Chondrocyte (in vitro differentiated cells): ENCODE data around the gene IL17B. TPM values are rescaled to one million over a fixed set of nuclear protein-coding genes. Genes with fewer than 3 reads are reported as not detected.

Experiments
- DNase-seq: peaks from one replicate; pipeline ENCODE4 v3.0.0; 2021; ENCODE audit warnings: mixed read lengths, low spot score
- H3K27ac Mint-ChIP-seq: one replicate; pipeline ENCODE4 v1.8.0; 2021; ENCODE audit warnings: mild to moderate bottlenecking, moderate library complexity, mixed read lengths; ENCODE audit not compliant: unreplicated experiment
- H3K27me3 Mint-ChIP-seq: 2 replicates; pipeline ENCODE4 v1.8.0; 2021; ENCODE audit warnings: low read depth, mixed read lengths
- H3K36me3 Mint-ChIP-seq: 2 replicates; pipeline ENCODE4 v1.8.0; 2021; ENCODE audit warnings: low read depth, mixed read lengths
- H3K4me1 Mint-ChIP-seq: 2 replicates; pipeline ENCODE4 v1.8.0; 2021; ENCODE audit warnings: low read depth, mild to moderate bottlenecking, mixed read lengths
- H3K4me3 Mint-ChIP-seq: one replicate; pipeline ENCODE4 v1.8.0; 2021; ENCODE audit warnings: mild to moderate bottlenecking, moderate library complexity, mixed read lengths; ENCODE audit not compliant: unreplicated experiment
- H3K9me3 Mint-ChIP-seq: 2 replicates; pipeline ENCODE4 v1.8.0; 2021; ENCODE audit warnings: low read depth, mixed read lengths
- total RNA-seq: library from RNA; stranded (reverse); gene quantifications from 3 replicates; pipeline ENCODE4 v1.2.1, GENCODE V29; 2021
- TF ChIP-seq, protein P1 (sequence below): fragments of 200-600 bp; sonication (generic); IDR thresholded peaks from 2 replicates; pipeline ENCODE4 v1.5.0; 2021; ENCODE audit warnings: antibody characterized with exemption, mild to moderate bottlenecking, moderate library complexity

IL17B gene
- total RNA-seq, 1 donor from 2014 or later: 4.6 TPM

DNA sequence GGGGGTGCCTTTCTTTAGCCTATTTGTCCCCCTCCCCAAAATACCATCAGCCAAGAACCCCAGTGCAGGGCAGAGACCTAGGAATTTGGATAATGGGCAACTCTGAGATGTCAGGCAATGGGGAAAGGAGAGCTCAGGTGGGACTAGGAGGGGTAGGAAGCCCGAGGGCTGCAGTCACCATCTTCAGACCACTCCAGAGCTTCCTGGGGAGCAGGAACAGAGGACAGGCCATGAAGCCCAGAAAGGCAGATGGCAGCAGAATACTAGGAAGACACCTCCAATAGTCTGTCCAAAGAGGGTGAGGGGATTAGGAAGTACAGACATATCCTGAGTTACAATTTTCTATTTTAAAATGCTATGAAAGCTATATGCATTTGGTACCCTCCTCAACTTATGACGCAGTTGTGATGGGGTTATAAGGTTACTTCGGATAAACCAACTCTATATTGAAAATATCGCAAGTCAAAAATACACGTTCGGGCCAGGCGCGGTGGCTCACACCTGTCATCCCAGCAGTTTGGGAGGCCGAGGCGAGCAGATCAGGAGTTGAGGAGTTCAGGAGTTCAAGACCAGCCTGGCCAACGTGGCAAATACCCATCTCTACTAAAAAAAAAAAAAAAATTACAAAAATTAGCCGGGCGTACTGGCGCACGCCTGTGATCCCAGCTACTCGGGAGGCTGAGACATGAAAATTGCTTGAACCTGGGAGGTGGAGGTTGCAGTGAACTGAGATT lies 34.6 kb upstream of the IL17B start:
- peaks cover 75% of the 10 kb centered on the region for H3K36me3 Mint-ChIP-seq
- H3K4me3 Mint-ChIP-seq: peak overlapping the region; percentile 100
- H3K9me3 Mint-ChIP-seq: no peaks in the 10 kb centered on the region
- H3K27ac Mint-ChIP-seq: peak overlapping the region; percentile 96
- no peaks in the 10 kb centered on the region for H3K27me3 Mint-ChIP-seq
- peaks cover 91% of the 10 kb centered on the region for H3K4me1 Mint-ChIP-seq
- TF ChIP-seq, protein P1, sequence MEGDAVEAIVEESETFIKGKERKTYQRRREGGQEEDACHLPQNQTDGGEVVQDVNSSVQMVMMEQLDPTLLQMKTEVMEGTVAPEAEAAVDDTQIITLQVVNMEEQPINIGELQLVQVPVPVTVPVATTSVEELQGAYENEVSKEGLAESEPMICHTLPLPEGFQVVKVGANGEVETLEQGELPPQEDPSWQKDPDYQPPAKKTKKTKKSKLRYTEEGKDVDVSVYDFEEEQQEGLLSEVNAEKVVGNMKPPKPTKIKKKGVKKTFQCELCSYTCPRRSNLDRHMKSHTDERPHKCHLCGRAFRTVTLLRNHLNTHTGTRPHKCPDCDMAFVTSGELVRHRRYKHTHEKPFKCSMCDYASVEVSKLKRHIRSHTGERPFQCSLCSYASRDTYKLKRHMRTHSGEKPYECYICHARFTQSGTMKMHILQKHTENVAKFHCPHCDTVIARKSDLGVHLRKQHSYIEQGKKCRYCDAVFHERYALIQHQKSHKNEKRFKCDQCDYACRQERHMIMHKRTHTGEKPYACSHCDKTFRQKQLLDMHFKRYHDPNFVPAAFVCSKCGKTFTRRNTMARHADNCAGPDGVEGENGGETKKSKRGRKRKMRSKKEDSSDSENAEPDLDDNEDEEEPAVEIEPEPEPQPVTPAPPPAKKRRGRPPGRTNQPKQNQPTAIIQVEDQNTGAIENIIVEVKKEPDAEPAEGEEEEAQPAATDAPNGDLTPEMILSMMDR: no peak
- DNase-seq: no peak

DNA sequence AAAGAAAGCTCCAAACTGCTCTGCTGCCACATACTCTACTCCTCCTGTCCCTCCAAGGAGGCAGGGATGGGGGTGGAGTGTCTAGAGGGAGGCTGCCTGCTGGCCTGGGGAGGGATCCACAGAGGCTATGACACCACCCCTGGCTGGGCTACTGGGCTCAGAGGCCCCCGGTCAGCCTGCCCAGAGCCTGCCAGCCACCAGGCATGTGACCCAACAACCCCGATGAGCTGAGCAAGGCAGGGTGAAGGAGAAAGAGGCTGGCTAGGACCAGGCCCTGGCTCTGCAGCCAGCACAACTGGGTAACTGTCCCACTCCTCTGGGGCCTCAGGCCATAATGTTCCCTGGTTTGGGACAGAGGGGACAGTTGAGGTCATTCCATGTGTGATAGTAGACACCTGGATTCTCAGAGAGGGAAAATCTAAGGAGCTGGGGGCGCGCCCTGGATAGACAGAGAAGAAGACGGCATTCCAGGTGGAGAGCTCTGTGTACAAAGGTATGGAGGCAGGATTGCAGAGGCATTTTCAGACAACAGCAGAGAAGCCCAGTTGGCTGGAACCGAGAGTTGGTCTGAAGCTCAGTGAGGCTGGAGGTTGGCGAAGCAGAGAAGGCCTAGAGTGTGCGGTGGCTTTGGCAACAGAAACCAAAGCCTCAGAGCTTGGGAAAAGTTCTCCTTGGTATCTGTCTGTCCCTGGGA lies 33.8 kb upstream of the IL17B start:
- peaks cover 84% of the 10 kb centered on the region for H3K4me1 Mint-ChIP-seq
- DNase-seq: no peak

DNA sequence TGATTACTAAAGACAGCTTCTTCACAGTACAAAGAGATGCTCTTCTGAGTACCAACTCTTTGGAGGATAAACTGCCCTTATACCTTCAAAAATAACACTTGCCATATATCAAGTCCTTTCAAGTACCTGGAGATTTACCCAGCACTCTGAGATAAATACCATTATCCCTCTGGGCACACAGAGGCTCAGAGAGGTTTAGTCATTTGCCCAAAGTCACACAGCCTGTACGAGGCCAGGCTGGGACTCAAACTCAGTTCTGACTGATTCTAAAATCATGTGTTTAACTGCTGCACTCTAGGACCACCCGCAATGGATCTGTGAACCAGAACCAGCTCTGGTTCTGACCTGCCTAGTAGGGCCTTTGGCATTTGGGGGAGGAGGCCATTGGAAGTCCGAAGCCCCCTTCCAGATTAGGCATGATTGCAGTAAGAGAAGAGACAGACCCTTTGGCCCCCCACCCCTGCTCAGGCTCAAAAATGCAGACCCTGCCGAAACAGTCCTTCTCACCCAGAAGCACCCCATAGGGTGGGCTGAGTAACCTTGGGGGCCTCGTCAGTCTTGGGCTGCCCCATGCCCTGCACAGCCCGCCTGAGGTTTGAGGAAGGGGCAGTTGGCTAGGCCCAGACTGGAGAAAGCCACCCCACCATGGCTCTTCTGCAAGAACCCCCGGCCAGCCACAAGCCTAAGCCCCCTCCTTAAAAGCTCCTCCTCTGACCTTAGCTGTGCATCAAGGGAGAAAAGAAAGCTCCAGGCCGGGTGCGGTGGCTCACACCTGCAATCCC lies 32.8 kb upstream of the IL17B start:
- no peaks in the 10 kb centered on the region for H3K9me3 Mint-ChIP-seq
- peaks cover 74% of the 10 kb centered on the region for H3K36me3 Mint-ChIP-seq
- H3K4me3 Mint-ChIP-seq: peak overlapping the region; percentile 100
- peak; percentile 63 for DNase-seq
- H3K4me1 Mint-ChIP-seq: peaks cover 74% of the 10 kb centered on the region
- TF ChIP-seq, protein P1: no peak
- H3K27me3 Mint-ChIP-seq: no peaks in the 10 kb centered on the region
- H3K27ac Mint-ChIP-seq: peak overlapping the region; percentile 96

More for the DNA sequence above, 33.8 kb upstream of the IL17B start:
- Mint-ChIP-seq H3K36me3 (peaks cover 78% of the 10 kb centered on the region), H3K27me3 (no peaks in the 10 kb centered on the region), H3K27ac (peak overlapping the region; percentile 96), H3K9me3 (no peaks in the 10 kb centered on the region), H3K4me3 (peak overlapping the region; percentile 100)
- TF ChIP-seq, protein P1: no peak

DNA sequence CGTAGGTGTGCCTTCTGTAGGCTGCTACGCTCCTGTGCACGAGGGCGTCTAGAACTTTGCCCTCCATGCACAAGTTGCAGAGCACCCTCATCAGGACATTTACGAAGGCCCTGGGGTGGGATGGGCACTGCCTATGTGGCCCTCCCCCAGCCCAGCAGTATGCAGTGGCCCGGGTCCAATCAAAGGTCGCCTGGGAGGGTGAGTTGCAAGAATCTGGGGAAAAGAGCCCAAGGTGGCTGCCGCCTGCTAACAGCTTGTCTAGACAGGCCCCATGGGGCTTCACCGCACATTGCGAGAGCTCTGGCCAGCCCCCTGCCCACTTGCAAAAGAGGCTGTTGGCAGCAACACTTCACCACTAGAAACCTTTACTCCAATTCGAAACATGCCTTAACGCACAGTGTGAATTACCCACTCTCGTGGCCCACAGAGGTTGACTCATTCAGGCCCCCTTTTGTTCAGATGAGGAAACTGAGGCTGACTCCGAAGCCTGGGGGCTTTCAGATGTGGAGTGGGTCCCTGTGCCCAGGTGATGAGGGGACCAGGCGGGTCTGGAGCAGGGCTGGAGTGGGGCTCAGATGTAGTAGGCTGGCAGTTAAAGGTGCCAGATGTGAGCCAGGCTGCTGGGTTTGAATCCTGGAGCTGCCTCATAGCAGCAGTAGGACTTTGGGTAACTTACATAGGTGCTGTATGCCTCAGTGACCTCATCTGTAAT lies 31.8 kb upstream of the IL17B start:
- peak; percentile 92 for DNase-seq
- TF ChIP-seq, protein P1: no peak
- Mint-ChIP-seq H3K36me3 (peaks cover 70% of the 10 kb centered on the region), H3K27ac (peak overlapping the region; percentile 98), H3K27me3 (no peaks in the 10 kb centered on the region), H3K9me3 (no peaks in the 10 kb centered on the region), H3K4me3 (peak overlapping the region; percentile 100), H3K4me1 (peaks cover 71% of the 10 kb centered on the region)
